DOHH2 (cell line): ENCODE data around the gene USP32.

Experiments used
- EZH2phosphoT487 ChIP-seq: fragments of 200-600 bp; sonication (generic); IDR thresholded peaks from 2 replicates; pipeline ENCODE4 v1.6.1; 2017; ENCODE audit warnings: borderline replicate concordance, mild to moderate bottlenecking, antibody characterized with exemption, low read length, moderate library complexity, mixed read lengths
- TF ChIP-seq, protein P1 (sequence below): fragments of 200-600 bp; sonication (generic); IDR thresholded peaks from one replicate; pipeline ENCODE4 v1.5.1; 2014; ENCODE audit warnings: antibody characterized with exemption, mild to moderate bottlenecking, low read depth, low read length; ENCODE audit not compliant: poor library complexity, severe bottlenecking

DNA sequence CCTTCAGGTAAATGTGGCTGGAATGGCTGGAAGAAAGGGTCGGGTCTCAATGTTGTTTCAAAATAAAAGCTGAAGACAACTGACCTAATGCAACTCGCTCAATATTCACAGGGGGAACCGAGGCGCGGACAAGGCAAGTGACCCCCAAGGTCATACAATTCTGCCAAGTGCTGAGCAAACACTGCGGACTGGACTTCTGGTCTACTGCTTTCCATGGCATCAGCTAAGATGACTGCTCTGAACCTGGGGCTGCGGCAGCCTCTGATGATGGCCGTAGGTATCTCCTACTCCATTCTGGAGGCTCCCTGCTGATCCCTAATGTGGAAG, 220.2 kb downstream of the USP32 start:
- TF ChIP-seq, protein P1, sequence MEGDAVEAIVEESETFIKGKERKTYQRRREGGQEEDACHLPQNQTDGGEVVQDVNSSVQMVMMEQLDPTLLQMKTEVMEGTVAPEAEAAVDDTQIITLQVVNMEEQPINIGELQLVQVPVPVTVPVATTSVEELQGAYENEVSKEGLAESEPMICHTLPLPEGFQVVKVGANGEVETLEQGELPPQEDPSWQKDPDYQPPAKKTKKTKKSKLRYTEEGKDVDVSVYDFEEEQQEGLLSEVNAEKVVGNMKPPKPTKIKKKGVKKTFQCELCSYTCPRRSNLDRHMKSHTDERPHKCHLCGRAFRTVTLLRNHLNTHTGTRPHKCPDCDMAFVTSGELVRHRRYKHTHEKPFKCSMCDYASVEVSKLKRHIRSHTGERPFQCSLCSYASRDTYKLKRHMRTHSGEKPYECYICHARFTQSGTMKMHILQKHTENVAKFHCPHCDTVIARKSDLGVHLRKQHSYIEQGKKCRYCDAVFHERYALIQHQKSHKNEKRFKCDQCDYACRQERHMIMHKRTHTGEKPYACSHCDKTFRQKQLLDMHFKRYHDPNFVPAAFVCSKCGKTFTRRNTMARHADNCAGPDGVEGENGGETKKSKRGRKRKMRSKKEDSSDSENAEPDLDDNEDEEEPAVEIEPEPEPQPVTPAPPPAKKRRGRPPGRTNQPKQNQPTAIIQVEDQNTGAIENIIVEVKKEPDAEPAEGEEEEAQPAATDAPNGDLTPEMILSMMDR, result no peak
- no peak for TF ChIP-seq EZH2phosphoT487
